Activated CD8-positive, alpha-beta memory T cell treated with anti-CD3 and anti-CD28 coated beads for 24 hours (primary cell): Measurements from ENCODE around the gene EPHA4.

Experiments used
- DNase-seq: peaks from one replicate; pipeline ENCODE4 v3.0.0-alpha.2; 2020

Gene EPHA4

DNA sequence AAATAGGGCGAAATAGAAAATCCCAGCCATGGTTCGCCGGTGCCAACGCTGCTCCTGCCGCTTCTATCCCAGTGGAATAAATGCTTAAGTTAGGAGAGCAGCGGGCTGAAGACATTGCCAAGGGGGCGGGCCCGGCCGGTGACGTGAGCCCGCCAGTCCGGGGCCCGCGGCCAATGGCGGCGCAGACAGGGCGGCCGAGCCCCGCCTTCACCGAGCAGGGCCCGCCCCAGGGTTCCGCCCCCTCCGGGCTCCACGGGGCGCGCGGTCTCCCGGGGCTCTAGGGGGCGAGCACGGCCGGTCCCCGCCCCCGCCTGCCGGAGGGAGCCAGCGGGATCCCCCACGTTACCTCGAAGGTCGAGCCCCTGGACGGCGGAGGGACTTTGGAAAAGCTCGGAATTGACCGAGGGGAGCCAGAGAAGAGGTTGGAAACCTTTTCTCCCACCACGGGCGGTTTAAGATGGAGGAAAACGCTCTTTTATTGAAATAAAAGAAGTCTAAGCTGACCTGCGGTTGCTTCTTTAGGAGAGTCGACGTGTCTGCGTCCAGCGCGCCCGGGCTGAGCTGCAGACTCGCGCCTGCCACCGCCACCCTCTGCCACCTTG is at the start of gene EPHA4:
EPHA4 (minus strand) TSS at position 86 of the 602 bp plus-strand sequence; CDS start at position 30, 56 bp downstream.
- peak; percentile 91 for DNase-seq

- no peak for DNase-seq
Measured at GRCh38 chr2:221618007-221618406, 45.9 kb upstream of the EPHA4 start.

- DNase-seq: no peak
Measured at GRCh38 chr2:221616561-221616960, 44.5 kb upstream of the EPHA4 start.

- DNase-seq: no peak
Measured at GRCh38 chr2:221614274-221614673, 42.2 kb upstream of the EPHA4 start.

DNA sequence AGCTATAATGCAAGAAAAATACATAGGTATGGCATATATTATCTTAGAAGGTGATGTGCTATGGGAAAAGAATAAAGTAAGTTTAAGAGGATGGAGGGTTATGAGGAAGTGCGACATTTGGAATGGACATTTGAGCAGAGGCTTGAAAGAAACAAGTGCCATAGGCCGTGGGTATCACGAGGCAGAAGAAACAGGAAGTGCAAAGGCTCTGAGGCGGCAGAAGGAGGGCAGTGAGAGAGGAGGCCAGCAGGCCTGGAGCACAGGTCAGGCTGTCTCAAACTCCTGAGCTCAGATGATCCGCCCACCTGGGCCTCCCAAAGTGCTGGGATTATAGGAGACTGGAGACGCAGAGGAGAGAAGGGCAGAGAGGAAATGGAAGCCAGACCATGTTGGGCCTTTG is 40.7 kb upstream of the EPHA4 start:
- DNase-seq: no peak

DNA sequence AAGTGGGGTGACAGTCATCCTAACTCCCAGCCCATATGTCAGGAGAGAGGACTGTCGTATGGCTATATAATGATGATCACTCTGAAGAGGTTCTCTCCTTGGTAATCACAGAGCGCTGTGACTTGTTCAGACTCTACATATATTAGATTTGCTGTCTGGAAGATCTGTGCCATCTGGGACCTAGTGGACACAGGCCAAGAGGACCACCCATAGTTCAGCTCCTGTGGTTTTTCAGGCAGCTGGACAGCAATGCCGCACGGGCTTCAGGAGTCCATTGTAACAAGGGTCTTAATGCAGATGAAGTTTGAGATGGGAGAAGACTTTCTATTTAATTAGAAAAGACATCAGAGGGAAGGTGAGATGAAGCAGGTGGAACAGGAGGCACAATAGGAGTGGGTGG is 40.1 kb upstream of the EPHA4 start:
- DNase-seq: no peak

- DNase-seq: no peak
Measured at GRCh38 chr2:221610675-221611074, 38.6 kb upstream of the EPHA4 start.

DNA sequence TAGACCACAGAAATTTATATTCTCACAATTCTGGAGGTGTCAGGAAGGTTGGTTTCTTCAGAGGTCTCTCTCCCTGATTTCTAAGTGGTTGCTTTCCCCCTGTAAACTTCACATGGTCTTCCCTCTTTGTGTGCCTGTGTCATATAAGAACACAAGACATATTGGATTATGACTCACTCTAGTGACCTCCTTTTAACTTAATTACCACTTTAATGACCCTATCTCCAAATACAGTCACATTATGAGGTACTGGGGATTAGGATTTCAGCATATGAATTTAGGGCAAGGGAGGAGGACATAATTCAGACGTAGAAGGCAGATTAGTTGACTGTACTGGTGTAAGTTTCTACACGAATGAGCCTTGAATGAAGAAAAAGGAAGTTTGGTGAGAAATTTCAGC is 38.2 kb upstream of the EPHA4 start:
- no peak for DNase-seq

DNA sequence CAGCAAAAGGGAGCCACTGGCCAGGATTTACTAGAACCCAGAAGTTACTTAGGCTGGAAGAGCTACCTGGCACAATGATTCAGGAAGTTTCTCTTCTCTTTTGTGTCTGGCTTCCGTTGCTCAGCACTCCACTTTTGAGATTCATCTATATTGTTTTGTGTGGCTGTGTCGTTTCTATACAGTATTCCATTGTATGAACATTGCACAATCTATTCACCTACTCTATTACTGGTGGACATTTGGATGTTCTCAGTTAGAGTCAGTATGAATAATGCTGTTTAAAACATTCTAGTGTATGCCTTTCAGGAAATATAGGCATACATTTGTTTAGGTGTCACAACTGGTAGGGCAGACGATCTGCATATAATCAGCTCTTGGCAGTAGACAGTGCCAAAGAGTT is 36.3 kb upstream of the EPHA4 start:
- DNase-seq: no peak

DNA sequence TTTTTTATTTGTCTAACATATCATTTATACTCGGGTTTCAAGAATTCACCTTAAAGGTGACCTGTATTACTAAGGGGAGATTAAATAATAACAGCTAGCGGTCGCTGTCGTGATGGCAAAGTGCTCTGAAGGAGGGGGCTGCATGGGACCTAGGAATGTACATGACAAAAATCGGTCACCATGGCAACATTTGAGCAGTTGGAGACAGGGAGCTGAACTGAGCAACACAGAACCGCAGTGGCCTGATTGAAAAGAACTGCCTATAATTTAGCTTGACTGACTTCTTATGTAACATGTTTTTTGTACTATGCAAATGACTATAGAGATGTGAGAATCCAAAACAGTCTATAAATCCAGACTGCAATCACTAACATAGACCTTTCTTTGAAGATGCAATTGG is 34.3 kb upstream of the EPHA4 start:
- DNase-seq: no peak

DNA sequence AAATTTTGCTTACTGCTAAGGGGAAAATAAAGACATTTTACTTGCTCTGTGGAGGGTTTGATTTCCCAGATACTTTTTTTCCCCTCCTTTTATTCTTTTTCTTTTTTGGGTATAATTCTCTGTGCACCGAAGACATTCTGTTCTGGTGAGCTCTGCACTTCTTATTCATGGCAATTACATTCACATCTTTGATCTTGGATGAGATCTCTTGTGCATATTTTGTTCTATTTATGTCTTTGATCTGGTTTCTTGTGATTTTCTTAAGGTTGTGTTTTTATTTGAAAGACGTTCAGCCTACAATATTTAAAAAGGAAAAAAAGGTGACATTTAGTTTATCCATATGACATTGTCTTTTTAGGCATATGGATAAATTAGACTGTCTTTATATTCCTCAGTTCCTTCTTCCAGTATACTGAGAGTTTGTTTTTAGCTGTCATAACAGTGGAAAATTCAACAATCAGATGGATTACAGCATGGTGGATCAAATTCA is 33.7 kb upstream of the EPHA4 start:
- DNase-seq: no peak

DNA sequence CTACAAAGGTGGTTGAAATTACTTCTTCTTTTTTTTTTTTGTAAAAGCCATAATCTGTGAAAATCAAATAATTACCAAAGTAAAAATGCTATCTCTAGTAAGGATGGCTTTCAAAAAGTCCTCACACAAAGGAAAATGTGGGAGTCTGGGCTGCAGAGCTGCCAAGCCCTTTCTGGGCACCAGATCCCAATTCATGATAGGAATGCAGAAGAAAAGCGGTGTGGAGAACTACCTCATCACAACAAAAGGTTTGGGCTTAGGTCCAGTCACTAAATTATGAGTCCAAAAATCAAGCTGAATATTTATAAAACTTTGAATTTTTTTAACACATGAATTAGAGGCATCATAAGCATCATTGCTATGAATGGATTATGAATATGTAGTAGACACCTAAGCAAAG is 30.8 kb upstream of the EPHA4 start:
- no peak for DNase-seq

DNA sequence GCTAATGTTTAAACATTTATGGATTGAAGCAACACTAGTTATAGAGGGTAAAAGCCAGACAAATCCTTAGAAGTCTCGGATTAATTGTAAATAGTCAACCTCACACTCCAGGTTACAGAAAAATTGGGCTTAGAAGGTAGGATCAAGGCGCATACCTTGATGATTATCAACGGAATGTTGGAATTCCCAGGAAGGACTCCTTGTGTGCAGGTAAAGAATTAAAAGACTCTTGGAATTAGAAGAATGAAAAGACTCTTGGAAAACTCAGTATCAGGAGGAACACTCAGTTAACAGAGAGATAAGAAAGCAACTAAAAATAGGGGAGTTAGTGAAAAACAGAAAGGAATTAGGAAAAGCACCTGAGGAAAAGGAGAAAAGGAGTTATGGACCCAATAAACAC is 29.3 kb upstream of the EPHA4 start:
- no peak for DNase-seq

GRCh38 chr2:221600388-221600787 is 28.3 kb upstream of the EPHA4 start:
- DNase-seq: no peak

- no peak for DNase-seq
Measured at GRCh38 chr2:221596192-221596591, 24.1 kb upstream of the EPHA4 start.

DNA sequence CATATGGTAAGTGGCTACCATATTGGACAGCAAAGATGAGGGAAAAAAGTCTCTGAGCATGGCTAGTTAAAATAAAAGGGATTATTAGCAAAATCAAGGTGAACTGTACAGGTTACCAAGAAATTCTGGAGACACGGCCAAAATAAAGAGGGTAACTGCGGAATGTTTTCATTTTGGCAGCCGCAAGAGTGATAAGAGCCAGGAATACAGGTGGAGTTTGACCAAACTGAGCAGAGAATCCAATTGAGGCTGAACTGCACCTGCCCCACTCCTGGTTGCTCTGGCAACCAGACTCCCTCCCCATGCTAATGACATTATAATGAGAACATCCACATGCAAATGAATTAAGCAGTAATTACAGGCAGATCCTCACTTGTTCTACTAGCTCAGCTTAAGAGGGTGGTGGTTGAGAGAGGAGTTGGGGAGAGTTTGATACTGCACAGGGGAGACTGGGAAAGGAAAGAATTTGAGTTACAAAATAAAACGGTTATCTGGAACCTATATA is 18.8 kb upstream of the EPHA4 start:
- DNase-seq: no peak

DNA sequence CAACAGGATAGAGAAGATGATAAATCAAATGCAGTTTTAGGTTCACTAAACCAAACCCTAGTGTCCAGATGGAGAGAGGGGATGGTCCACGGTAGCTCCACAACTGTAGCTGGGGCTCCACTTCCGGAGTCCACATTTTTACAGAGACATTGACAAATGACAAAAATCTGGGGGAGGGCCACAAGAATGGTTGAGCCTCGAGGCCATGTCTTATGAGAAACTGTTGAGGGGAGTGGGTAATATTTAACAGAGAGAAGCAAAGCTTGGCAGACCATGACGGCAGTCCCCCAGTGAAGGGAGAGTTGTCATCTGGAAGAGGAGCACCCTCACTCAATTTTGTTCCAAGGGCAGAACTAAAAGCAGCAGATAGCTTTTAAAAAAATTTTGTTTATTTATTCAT is 17.6 kb upstream of the EPHA4 start:
- no peak for DNase-seq

GRCh38 chr2:221588306-221588985 is 16.3 kb upstream of the EPHA4 start:
- no peak for DNase-seq

GRCh38 chr2:221581986-221582385 is 9.9 kb upstream of the EPHA4 start:
- no peak for DNase-seq

- no peak for DNase-seq
Measured at GRCh38 chr2:221574231-221574570, 2.1 kb upstream of the EPHA4 start.

DNA sequence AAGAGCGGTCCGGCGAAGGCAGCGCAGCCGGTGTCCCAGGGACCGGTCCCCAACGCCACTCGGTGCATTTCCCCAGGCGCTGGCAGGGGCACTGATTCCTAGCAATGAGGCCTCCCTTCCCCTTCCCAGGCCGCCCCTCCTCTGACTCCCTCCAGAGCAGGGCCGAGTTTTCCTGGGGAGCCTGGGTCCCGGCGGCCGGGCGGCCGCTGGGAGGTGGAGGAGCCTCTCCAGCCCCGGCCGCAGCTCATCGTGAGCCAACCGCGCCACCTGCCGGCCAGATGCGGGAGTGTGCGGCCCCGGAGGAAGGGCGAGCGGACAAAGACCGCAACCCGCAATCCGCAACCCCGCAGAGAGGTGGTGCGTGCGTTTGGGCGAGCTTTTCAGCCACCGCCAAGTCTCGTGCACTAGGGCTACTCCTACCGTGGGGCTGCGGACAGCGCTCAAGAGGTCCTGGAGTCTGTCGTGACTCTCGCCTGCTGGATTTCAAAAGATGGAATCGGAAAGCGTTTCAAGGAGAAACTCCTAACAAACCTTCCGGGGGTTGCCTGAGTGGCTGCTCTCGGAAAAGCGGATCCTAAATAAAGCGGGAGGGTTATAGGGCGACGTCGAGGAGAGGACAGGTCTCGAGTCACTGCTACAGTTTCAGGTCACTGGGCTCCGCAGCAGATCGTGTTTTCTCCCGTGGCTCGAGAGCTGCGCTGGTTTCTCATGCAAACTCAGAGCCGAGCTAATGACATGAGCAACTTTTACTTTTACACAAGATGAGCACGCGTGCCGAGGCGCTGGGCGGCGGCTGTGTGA is 1.5 kb upstream of the EPHA4 start:
- peak; percentile 95 for DNase-seq

DNA sequence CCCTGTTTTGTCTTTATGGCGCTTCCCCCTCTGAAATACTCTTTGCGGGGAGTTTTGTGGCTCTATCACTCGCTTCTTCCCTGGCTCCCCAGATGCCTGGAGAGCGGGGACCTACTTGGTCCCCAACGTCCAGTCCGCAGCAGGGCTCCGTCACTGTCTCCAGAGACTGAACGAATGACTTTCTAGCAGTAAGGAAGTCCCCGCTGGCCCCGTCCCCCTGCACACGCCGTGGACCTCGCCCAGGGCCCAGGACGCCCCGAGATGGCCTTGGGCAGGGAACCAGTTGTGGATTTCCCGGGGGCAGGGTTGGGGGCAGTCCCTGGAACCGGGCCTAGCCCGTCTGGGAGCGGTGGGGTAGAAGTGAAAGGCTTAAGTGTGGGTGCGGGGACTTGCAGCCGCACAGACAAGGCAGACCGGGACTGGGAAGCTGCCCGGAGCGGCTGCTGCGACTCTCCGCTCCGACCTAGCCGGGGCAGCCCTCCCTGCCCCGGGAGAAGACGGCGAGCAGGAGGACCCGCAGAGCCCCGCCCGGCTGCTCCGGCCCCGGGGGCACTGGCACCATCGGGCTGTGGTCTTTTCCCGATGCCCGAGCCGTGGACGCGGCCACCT is 821 bp upstream of the EPHA4 start:
- DNase-seq: no peak

DNA sequence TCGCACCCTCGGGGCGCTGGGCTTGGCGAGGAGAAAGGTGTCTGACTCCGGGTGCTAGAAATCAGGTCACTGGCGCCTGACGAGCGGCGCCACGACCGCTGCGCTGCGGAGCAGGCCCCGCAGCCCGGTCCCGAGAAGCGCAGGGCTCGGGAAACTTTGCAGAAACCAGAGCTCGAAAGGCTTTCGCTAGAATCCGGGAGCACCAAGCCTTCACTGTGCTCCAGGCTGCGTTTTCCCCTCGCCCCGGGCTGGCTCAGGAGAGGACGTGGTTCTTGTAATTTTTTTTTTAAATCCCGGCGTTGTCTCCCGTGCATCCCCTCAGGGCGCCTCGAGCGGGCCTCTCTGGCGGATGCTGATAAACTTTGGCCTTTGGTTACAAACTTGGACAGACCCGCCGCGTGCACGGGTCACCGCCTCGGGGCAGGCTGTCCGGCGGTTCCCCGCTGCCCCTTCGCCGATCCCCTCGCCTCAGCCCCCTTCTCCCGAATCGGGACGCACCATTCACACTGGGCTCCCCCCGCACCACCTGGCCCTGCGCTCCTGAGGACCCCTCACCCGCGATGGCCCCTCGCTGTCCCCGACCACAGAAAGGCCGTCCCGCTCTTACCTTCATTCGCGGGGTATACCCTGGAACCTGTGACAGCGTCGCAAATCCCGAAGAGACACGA is 419 bp downstream of the EPHA4 start:
- DNase-seq: peak; percentile 73
